Activated naive CD8-positive, alpha-beta T cell treated with anti-CD3 and anti-CD28 coated beads, Interleukin-2, amount 10 ng/mL, durations not matched to agents 7 days and 5 days (primary cell): ENCODE measurements around the gene ZNF19. TPM values are rescaled to one million over a fixed set of nuclear protein-coding genes. Genes with fewer than 3 reads are reported as not detected.

Experiments used
- ATAC-seq: fragments of 150-1000 bp; cut with Tn5 transposase; one replicate; pipeline ENCODE4 v1.10.0; 2021; ENCODE audit warnings: low read depth, moderate library complexity
- POLR2A ChIA-PET: fragments of 350-600 bp; sonication (Branson Sonifier 250); formaldehyde crosslinking; loops from one replicate; lab custom pipeline; 2021; ENCODE audit warnings: antibody characterized with exemption; lab: Charles Lee
- DNase-seq: peaks from one replicate; pipeline ENCODE4 v3.0.0; 2021
- H3K27ac Mint-ChIP-seq: one replicate; pipeline ENCODE4 v1.8.0; 2022; ENCODE audit warnings: mild to moderate bottlenecking, mixed read lengths
- H3K27me3 Mint-ChIP-seq: one replicate; pipeline ENCODE4 v1.8.0; 2022; ENCODE audit warnings: mild to moderate bottlenecking, moderate library complexity, mixed read lengths
- H3K36me3 Mint-ChIP-seq: one replicate; pipeline ENCODE4 v1.8.0; 2021; ENCODE audit warnings: mild to moderate bottlenecking, mixed read lengths
- H3K4me1 Mint-ChIP-seq: one replicate; pipeline ENCODE4 v1.8.0; 2021; ENCODE audit warnings: mixed read lengths
- H3K4me3 Mint-ChIP-seq: one replicate; pipeline ENCODE4 v1.8.0; 2022; ENCODE audit warnings: mild to moderate bottlenecking, moderate library complexity, mixed read lengths
- H3K9me3 Mint-ChIP-seq: one replicate; pipeline ENCODE4 v1.8.0; 2021; ENCODE audit warnings: mixed read lengths
- total RNA-seq, 2 experiments: library from RNA; stranded (reverse); gene quantifications; one replicate each; pipeline ENCODE4 v1.2.3, GENCODE V29; 2021

The ZNF19 gene
- total RNA-seq, 2 experiments from 2014 or later = 5.3 to 5.8 TPM

DNA sequence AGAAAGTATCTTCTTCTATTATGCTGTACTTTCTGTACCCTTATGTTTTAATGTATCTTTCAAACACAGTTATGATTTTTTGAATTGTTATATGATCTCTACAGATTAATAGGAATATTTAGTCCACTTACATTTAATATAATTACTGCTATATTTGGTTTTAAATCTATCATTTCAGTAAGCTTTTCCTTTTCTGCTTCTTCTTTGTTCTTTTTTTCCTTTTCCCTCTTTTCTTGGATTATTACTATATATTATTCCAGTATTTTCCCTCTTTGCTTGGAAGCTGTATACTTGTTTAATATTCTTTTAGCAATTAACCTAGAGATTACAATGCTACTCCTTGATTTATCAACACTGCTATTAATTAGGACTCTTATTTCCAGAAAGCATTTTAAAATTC, 60.7 kb downstream of the ZNF19 start:
- Mint-ChIP-seq H3K36me3 (no peaks in the 10 kb centered on the region), H3K9me3 (no peaks in the 10 kb centered on the region), H3K4me3 (no peak overlapping the region), H3K27me3 (peaks cover 35% of the 10 kb centered on the region), H3K4me1 (peaks cover 9% of the 10 kb centered on the region), H3K27ac (no peak overlapping the region)
- no peak for DNase-seq
- ATAC-seq = no peak
- POLR2A ChIA-PET = no interaction called here

GRCh38 chr16:71426880-71427615, 62.1 kb downstream of the ZNF19 start:
- DNase-seq (no peak), ATAC-seq (no peak)
- H3K36me3 Mint-ChIP-seq = no peaks in the 10 kb centered on the region
- H3K9me3 Mint-ChIP-seq = no peaks in the 10 kb centered on the region
- POLR2A ChIA-PET = interaction anchor here (1.2 kb wide), 1 partner anchor 35 kb away, joined by 3 read pairs; no protein-coding TSS in a partner anchor
- peaks cover 9% of the 10 kb centered on the region for H3K4me1 Mint-ChIP-seq
- no peak overlapping the region for H3K27ac Mint-ChIP-seq
- peak overlapping the region; percentile 62 for H3K4me3 Mint-ChIP-seq
- peaks cover 35% of the 10 kb centered on the region for H3K27me3 Mint-ChIP-seq

DNA sequence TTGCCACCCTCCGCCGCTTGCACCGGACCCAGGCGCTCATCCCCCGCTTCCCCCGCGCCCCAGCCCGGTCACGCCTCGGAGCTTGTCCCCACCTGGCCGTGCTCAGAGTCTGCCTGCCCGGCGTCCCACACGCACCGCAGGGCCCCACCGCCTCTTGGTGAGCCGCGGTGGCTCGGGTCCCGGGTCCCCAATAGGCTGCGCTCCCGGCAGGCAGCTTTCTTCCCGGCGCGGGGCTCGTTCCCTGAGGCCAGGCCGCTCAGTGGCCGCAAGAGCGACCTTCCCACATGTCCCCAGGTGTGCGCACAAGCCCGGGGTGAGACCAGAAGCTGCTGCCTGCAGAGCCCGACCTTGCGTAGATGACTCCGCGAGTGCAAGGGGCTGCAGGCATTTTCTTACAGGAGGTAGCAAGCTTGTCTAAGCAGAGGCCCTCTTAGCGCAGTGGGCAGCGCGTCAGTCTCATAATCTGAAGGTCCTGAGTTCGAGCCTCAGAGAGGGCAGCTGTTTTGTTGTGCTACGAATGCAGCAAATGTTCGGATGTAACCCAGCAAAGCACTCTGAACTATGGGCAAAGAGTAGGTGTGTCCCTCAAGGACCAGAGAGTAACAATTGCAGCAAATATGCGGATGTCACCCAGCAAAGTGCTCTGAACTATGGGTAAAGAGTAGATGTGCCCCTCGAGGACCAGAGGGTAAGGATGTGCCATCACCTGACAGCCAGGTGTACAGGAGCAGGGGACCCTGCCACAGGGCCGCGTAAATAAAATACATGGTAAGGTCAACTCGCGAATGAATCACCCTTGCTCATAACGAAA, 62.9 kb downstream of the ZNF19 start:
- peak; percentile 58 for DNase-seq
- Mint-ChIP-seq H3K4me1 (peaks cover 9% of the 10 kb centered on the region), H3K27ac (no peak overlapping the region), H3K9me3 (no peaks in the 10 kb centered on the region), H3K36me3 (no peaks in the 10 kb centered on the region), H3K27me3 (peaks cover 35% of the 10 kb centered on the region), H3K4me3 (peak overlapping the region; percentile 62)
- ATAC-seq = peak; percentile 80
- POLR2A ChIA-PET = interaction anchor here (1.2 kb wide), 1 partner anchor 35 kb away, joined by 3 read pairs; no protein-coding TSS in a partner anchor

- Mint-ChIP-seq H3K27me3 (peaks cover 35% of the 10 kb centered on the region), H3K9me3 (no peaks in the 10 kb centered on the region), H3K4me3 (no peak overlapping the region), H3K4me1 (peaks cover 9% of the 10 kb centered on the region), H3K27ac (no peak overlapping the region), H3K36me3 (no peaks in the 10 kb centered on the region)
- POLR2A ChIA-PET = interaction anchor here (1.2 kb wide), 1 partner anchor 36 kb away, joined by 3 read pairs; no protein-coding TSS in a partner anchor
- no peak for ATAC-seq
- no peak for DNase-seq
These were observed 63.4 kb downstream of the ZNF19 start for GRCh38 chr16:71425746-71426068.

- Mint-ChIP-seq H3K27ac (no peak overlapping the region), H3K27me3 (peaks cover 35% of the 10 kb centered on the region), H3K4me3 (no peak overlapping the region), H3K4me1 (peaks cover 9% of the 10 kb centered on the region), H3K36me3 (no peaks in the 10 kb centered on the region), H3K9me3 (no peaks in the 10 kb centered on the region)
- DNase-seq (no peak), ATAC-seq (no peak)
- POLR2A ChIA-PET = no interaction called here
These were observed 64.5 kb downstream of the ZNF19 start for GRCh38 chr16:71424626-71425025.

DNA sequence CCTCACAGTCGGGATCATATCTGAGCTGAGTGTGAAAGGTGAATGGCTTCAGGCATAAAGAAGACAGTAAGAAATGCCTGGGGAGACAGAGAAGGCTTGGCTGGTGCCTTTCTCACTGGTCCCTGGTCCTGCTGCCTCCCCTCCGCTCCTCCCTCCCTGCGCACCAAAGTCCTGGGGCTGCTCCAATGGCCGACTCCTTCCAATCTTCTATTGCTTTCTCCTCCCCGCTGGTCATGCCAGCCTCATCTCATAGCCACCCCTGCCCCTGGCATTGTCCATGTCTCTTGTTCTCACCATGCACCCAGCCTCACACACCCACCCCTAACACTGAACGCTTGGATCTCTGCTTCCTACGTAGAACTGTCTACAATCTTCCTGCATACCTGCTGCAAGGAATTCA, 65.3 kb downstream of the ZNF19 start:
- ATAC-seq (no peak), DNase-seq (no peak)
- POLR2A ChIA-PET = no interaction called here
- H3K4me3 Mint-ChIP-seq = no peak overlapping the region
- H3K36me3 Mint-ChIP-seq = no peaks in the 10 kb centered on the region
- H3K4me1 Mint-ChIP-seq = peaks cover 9% of the 10 kb centered on the region
- no peaks in the 10 kb centered on the region for H3K9me3 Mint-ChIP-seq
- no peak overlapping the region for H3K27ac Mint-ChIP-seq
- H3K27me3 Mint-ChIP-seq = peaks cover 31% of the 10 kb centered on the region

Other genes with a start within 250 kb of the ZNF19 start
- gene CMTR2, start 199.9 kb downstream of the ZNF19 start, total RNA-seq = 10 to 100 TPM; 23.7 to 24.3 TPM
- gene CALB2, start 130.6 kb downstream of the ZNF19 start, total RNA-seq = not detected
- gene TLE7, start 47.3 kb downstream of the ZNF19 start, total RNA-seq = not detected
- 10 to 100 TPM in 1 of 2 experiments, 1 to 10 TPM in 1; 9.6 to 10.5 TPM for gene ZNF23, start 27.1 kb downstream of the ZNF19 start, total RNA-seq
- not detected for gene CHST4, start 37.1 kb upstream of the ZNF19 start, total RNA-seq
- not detected for gene TAT, start 87.8 kb upstream of the ZNF19 start, total RNA-seq
- not detected for gene MARVELD3, start 136.9 kb upstream of the ZNF19 start, total RNA-seq
- gene PHLPP2, start 235.4 kb upstream of the ZNF19 start, total RNA-seq = 1 to 10 TPM; 7.2 to 7.4 TPM